Hematopoietic multipotent progenitor cell treated with erythropoietin and hydrocortisone succinate and interleukin-3 and kit ligand, for 15 days (in vitro differentiated cells): Measurements from ENCODE around the gene CDC42EP1.
"Not testable (repeated sequence)": the region's sequence is repeated elsewhere in the genome, so short reads cannot be mapped to it uniquely, and the experiment has no call there.

ENCODE experiments used
- DNase-seq: peaks from one replicate; pipeline ENCODE4 v3.0.0-alpha.2; 2015; ENCODE audit warnings: low spot score

CDC42EP1 gene, protein sequence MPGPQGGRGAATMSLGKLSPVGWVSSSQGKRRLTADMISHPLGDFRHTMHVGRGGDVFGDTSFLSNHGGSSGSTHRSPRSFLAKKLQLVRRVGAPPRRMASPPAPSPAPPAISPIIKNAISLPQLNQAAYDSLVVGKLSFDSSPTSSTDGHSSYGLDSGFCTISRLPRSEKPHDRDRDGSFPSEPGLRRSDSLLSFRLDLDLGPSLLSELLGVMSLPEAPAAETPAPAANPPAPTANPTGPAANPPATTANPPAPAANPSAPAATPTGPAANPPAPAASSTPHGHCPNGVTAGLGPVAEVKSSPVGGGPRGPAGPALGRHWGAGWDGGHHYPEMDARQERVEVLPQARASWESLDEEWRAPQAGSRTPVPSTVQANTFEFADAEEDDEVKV

DNA sequence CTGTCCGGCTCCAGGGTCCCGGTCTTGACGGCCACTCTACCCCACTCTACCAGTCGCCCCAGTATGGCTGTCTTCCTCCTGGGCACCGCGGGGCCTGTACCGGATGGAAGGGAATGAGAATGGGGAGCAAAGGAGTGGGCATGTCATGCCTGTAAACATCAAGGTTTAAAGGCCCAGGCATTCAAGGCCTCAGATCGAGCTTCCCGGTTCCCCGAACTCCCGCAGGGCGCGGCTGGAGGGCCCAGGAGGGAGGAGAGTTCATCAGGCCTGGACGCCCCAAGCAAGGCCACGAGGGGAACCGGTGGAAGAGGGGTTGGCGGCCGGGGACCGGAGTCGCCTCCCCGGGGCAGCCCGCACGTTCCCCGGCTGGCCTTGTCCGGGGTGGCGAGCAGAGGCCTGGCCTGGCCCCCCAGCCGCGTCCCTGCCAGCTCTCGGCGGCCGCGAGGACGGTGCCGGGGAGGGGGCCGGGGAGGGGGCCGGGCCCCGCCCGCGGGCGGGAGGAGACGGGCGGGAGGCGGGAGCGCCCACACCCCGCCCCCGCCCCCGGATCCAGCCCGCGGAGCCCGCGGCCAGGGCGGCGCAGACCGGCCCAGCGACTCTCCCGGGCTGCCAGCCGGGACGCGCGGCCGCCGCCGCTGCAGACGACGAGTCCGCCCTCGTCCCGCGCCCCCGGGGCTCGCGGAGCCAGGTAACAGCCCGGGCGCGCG, at the start of gene CDC42EP1:
TSS of gene CDC42EP1 (plus strand) at position 580 of the 707 bp plus-strand sequence. CDS start 5,870 bp downstream, outside the sequence.
- no peak for DNase-seq

DNA sequence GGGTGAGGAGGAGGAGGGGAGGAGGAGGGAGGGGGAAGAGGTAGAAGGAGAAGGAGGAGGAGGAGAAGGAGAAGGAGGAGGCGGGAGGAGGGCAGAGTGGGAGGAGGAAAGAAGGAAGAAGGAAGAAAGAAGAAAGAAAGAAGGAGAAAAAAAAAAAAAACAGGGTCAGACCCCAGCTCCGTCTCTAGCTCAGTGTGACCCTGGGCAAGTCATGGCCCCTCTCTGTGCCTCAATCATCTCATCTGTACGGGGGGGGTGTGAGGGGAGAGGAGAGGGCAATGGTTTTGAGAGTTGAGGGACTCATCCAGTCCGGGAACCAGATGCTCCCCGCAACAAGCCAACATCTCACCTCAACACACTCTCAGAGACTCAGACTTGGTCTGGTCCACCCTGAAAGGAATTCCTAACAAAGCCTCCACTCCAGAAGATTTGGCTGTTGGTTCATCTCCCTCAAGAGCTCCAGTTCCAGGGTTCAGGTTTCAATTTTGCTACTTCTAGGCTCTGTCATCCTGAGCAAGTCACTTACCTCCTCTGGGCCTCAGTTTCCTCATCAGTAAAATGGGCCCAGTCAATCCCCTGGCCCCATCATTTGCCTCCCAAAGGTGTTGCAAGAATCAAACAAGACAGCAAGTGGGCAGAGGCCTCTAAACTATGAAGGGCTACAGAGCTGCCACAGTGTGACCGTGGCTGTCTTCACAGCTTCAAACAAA, 48.7 kb upstream of the CDC42EP1 start:
- no peak for DNase-seq

- DNase-seq, result no peak
These were observed 45.7 kb upstream of the CDC42EP1 start for GRCh38 chr22:37514526-37515051.

DNA sequence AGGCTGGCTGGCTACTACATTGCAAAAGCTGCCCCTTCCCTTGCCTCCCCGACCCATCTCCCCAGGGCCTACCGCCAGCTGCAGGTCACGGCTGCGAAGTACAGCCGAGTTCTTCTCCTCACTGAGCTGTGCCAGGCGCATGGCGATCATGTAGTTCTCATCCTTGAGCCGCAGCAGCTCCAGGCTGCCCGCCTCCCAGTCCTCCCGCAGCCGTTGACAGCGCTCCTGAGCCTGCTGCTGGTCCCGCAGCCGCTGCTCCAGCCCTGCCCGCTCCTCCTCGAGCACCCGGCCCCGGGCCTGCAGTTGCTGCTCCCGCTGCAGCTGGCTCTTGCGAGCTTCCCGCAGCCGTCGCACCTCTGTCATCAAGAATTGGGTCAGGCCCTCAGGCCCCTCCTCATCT, 44.4 kb upstream of the CDC42EP1 start:
- no peak for DNase-seq

DNA sequence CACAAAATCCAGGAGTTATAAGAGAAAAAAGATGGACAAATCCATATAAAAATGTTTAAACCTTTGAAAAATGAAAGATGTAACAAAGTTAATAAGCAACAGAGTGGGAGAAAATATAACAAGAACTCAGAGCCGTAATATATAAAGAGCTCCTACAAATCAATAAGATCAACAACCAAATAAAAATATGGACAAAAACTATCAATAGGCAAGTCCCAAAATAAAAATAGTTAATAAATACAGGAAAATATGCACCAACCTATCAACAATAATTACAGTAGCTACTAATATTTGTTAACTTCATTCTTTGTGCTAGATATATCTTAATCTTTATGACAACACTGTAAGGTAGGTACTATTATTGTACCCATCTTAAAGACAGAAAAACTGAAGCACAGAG, 43.8 kb upstream of the CDC42EP1 start:
- no peak for DNase-seq

GRCh38 chr22:37517826-37518450, 42.3 kb upstream of the CDC42EP1 start:
- no peak for DNase-seq

DNA sequence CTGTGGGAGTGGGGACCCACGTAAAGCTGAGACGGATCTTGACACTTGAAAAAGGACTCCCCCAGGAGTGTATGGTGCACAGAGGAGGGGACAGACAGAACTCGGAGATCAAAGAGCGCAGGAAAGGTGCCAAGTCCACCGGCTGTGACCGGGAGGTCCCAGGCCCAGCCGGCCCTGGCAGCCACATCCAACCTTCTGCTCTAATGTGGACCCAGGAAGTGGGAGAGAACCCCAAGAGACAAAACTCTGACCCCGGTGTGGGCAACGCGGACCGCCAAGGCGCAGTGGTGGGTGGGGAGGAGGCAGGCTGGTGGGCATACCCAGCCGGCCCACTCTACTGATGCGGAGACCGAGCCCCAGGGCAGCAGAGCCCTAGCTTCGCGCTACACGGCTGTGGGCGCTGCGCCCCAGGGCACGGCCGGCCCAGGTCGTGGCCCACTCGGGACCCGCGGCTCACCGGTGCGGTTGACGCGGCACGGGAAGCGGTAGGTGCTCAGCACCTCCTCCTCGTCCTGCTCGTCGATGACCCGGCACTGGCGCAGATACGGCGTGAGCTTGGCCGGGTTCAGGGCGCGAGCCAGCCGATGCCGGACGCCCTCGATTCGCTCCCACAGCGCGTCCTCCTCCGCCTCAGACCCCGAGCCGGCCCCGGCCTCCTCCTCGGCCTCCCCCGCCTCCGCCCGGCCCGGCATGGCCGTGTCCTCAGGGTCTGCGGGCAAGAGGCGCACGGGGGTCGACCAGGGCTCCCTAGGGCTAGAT, 41.6 kb upstream of the CDC42EP1 start:
- no peak for DNase-seq

- DNase-seq, result no peak
These were observed 40.7 kb upstream of the CDC42EP1 start, which contains the start of gene CARD10 for GRCh38 chr22:37519268-37520195. CARD10 (minus strand) TSS chr22:37519415; CDS start chr22:37519200, 215 bp downstream.

DNA sequence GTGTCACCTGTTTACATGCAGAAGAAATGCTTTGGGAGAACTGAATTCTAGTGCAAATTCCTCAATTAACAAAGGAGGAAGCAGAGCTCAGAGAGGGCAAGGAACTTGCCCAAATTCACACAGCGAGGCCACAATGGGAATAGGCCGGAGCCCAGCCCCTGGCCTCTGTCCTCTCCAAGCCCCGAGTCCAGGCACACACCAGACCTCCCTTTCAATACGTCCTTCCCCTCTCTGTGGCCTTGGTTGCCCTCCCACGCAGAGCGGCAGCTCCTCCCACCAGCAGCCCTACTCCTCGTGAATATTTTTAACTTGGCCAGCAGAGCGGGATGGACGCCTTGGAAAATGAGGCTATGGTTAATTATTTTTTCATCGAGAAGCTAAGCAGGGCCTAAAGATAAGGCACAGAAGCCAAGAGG, 39.5 kb upstream of the CDC42EP1 start:
- no peak for DNase-seq

- DNase-seq, result peak; percentile 9
These were observed 39.0 kb upstream of the CDC42EP1 start for GRCh38 chr22:37521236-37521739.

DNA sequence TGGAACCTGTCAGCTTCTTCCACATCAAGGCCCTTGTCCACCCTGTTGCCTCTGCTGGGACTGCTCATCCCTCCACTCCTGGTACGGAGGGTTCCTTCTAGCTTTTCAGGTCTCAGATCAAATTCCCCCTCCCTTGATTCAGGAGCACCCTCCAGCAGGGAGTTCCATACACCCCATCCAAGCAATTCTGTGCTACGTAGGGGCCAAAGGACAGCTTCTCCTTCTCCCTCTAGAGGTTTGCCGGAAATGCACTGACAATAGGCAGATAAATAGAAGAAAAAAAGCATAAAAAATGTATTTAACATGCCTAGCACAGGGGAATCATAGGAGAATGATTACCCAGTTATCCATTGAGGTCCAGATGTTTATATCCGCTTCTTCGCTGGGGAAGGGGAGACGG, 37.8 kb upstream of the CDC42EP1 start:
- no peak for DNase-seq

DNA sequence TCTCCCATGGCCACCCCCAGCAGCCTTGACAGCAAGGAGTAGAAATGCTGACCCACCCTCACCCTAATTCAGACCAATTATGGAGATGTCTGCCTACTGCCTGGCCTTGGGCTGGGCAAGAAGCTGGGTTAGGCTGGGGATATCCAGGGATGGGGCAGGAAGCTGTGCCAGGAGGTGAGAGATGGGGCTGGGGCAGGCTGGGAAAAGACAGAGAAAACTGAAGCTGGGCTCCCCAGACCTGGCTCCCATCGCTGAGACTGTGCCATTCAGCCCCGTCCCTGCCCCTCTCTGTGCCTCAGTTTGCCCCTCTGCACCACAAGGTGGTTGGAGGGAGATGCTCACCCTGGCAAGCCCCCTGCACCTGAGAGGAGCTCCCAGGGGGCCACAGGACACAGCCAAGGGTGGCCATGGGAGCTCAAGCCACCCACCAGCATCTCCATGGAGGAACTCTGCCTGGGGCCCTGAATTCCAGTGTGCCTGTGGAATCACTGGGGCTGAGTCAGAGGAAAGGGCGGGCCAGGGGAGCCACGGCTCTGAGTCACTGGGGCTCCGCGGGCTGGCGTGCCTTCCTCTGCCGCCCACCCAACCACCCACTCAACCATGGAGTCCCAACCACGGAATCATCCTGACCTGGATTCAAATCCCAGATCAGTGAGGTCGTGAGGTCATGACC, 35.1 kb upstream of the CDC42EP1 start:
- no peak for DNase-seq

GRCh38 chr22:37525746-37526350, 34.4 kb upstream of the CDC42EP1 start:
- DNase-seq, result no peak

DNA sequence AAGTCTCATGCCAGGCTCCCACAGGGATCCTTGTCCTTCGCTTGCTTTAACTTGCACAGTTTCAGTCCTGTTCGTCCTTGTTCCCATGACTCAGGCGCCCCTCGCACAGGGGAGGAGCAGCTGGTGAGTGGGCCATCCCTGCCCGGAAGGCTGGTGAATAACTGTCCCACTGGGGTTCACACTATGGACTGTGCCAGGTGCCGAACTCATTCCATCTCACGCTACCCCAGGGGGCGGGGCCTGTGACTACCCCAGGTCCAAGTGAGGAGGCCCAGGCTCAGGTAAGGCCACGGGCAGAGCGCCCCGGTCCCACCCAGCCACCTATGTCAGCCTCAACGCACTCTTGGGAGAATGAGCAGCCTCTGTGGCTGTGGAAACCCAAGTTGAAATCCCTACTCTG, 33.9 kb upstream of the CDC42EP1 start:
- no peak for DNase-seq

- DNase-seq, result not testable (repeated sequence)
These were observed 33.1 kb upstream of the CDC42EP1 start for GRCh38 chr22:37527081-37527752.

DNA sequence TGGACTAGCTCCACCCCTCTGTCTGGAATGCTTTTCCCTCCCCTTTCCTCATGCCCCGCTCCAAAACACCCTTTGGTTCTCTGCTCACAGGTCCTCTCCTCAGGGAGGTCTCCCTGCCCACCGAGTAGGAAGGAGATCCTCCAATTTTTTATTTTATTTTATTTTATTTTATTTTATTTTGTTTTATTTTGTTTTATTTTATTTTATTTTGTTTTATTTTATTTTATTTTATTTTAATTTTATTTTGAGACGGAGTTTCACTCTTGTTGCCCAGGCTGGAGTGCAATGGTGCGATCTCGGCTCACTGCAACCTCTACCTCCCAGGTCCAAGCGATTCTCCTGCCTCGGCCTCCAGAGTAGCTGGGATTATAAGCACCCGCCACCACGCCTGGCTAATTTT, 32.3 kb upstream of the CDC42EP1 start:
- not testable (repeated sequence) for DNase-seq

DNA sequence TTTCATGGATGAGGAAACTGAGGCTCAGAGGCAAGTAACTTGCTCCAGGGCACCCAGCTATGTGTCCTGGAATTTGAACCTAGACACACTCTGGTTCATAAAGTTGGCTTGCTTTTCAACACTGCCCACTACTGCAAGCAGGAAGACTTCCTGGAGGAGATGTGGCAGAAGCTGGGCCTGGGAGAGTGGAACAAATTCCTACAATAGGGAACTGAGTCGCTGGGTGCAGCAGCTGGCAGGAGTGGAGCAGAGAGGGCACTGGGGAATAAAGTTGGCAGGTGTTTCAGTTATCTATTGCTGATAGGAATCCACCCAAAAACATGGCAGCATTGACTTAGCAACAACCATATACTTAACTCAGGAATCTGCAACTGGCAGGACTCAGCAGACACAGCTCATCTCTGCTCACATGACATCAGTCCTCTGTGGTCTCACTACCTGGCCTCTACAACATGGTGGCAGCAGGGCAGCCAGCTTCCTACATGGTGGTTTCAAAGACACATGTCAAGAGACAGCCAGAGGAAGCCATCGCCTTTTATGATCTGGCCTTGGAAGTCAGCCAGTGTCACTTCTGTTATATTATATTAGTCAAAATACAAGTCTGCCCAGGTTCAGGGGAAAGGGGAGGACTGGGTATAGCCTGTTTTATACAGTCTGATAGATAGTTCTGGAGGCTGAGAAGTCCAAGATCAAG, 30.5 kb upstream of the CDC42EP1 start:
- DNase-seq, result no peak

DNA sequence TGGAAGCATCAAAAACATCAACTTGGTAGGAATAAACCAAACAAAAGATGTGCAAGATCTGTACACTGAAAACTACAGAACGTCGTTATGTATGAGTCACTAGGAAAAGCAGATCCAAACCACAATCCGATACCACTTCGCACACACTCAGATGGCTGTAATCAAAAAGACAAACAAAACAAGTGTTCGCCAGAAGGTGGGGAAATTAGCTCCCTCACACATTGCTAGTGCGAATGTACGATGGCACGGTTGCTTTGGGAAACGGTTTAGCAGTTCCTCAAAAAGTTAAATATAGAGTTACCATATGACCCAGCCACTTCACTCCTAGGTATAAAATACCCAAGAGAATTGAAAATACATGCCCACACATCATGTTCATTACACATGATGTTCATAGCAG, 26.3 kb upstream of the CDC42EP1 start:
- no peak for DNase-seq
